Left kidney (tissue), 2 donors: Measurements from ENCODE around the gene PPT2. TPM values are rescaled to one million over a fixed set of nuclear protein-coding genes. Genes with fewer than 3 reads are reported as not detected.
"Not testable (repeated sequence)": the region's sequence is repeated elsewhere in the genome, so short reads cannot be mapped to it uniquely, and the experiment has no call there.

Experiments used
- DNase-seq: peaks from one replicate; pipeline ENCODE4 v3.0.0-alpha.2; 2013
- polyA plus RNA-seq: library from polyadenylated mRNA; unstranded; fragments of 120-200 nt; gene quantifications from one replicate; pipeline ENCODE4 v1.2.1, GENCODE V29; 2013; ENCODE audit not compliant: insufficient read length

Gene PPT2
- polyA plus RNA-seq, 1 donor = 40.9 TPM

GRCh38 chr6:32126880-32127279 is 27.1 kb upstream of the PPT2 start:
- no peak for DNase-seq

- DNase-seq = no peak
These were observed 26.6 kb upstream of the PPT2 start for GRCh38 chr6:32127409-32127716.

GRCh38 chr6:32127717-32128592 is 26.0 kb upstream of the PPT2 start, which contains the start of gene ATF6B:
TSS of gene ATF6B (minus strand) at chr6:32128246. CDS start at chr6:32128207, 39 bp downstream.
- DNase-seq = peak; percentile 99

- DNase-seq = no peak
These were observed 25.1 kb upstream of the PPT2 start for GRCh38 chr6:32128751-32129296.

- DNase-seq = no peak
These were observed 24.4 kb upstream of the PPT2 start for GRCh38 chr6:32129297-32130088.

- DNase-seq = no peak
These were observed 22.4 kb upstream of the PPT2 start for GRCh38 chr6:32131439-32131948.

- DNase-seq = no peak
These were observed 21.8 kb upstream of the PPT2 start for GRCh38 chr6:32132110-32132509.

- no peak for DNase-seq
These were observed 20.2 kb upstream of the PPT2 start for GRCh38 chr6:32133786-32134185.

GRCh38 chr6:32137454-32137853 is 16.5 kb upstream of the PPT2 start:
- DNase-seq = no peak

GRCh38 chr6:32139590-32139989 is 14.4 kb upstream of the PPT2 start:
- DNase-seq = no peak

- DNase-seq = no peak
These were observed 13.4 kb upstream of the PPT2 start for GRCh38 chr6:32140420-32141046.

- not testable (repeated sequence) for DNase-seq
These were observed 9.7 kb upstream of the PPT2 start for GRCh38 chr6:32144238-32144637.

GRCh38 chr6:32146287-32146686 is 7.7 kb upstream of the PPT2 start:
- no peak for DNase-seq

GRCh38 chr6:32146687-32147086 is 7.3 kb upstream of the PPT2 start:
- DNase-seq = no peak

- DNase-seq = no peak
These were observed 6.4 kb upstream of the PPT2 start for GRCh38 chr6:32147401-32148132.

- peak; percentile 84 for DNase-seq
These were observed 5.5 kb upstream of the PPT2 start for GRCh38 chr6:32148289-32149091.

- no peak for DNase-seq
These were observed 4.7 kb upstream of the PPT2 start for GRCh38 chr6:32149092-32149755.

- no peak for DNase-seq
These were observed 3.7 kb upstream of the PPT2 start for GRCh38 chr6:32149932-32150870.
